PC-9 (cell line): ENCODE data around the gene SLC25A52. TPM values are rescaled to one million over a fixed set of nuclear protein-coding genes. Genes with fewer than 3 reads are reported as not detected.

Experiments used
- BruUV-seq: library from RNA; stranded (reverse); fragments of 400-500 nt; replicated peaks from 2 replicates; lab custom pipeline; 2021; lab: Mats Ljungman, UMichigan
- CTCF ChIA-PET: fragments of 300-600 bp; sonication (Branson Sonifier 250); formaldehyde crosslinking; loops from one replicate; lab custom pipeline; 2022; ENCODE audit warnings: antibody characterized with exemption; lab: Charles Lee
- POLR2A ChIA-PET: fragments of 300-600 bp; sonication (Branson Sonifier 250); formaldehyde crosslinking; loops from one replicate; lab custom pipeline; 2022; ENCODE audit warnings: antibody characterized with exemption; ENCODE audit not compliant: unreplicated experiment; lab: Charles Lee
- DNase-seq, 2 experiments: peaks; one replicate each; pipeline versions ENCODE4 v3.0.0 to v3.0.0-alpha.2; 2015 to 2022; ENCODE audit warnings: mixed read lengths in 1 of 2
- H2AFZ ChIP-seq: fragments of 200-600 bp; sonication (generic); 2 replicates; pipeline ENCODE4 v1.8.1; 2017; ENCODE audit warnings: antibody characterized with exemption
- H3F3A ChIP-seq: fragments of 200-600 bp; sonication (generic); 2 replicates; pipeline ENCODE4 v1.8.1; 2017; ENCODE audit warnings: antibody characterized with exemption, mild to moderate bottlenecking, low read depth; ENCODE audit not compliant: insufficient read depth
- H3K27ac ChIP-seq: fragments of 200-600 bp; sonication (generic); 2 replicates; pipeline ENCODE4 v1.6.1; 2016; ENCODE audit warnings: mixed run types
- H3K27me3 ChIP-seq: fragments of 200-600 bp; sonication (generic); 2 replicates; pipeline ENCODE4 v1.6.1; 2016; ENCODE audit warnings: low read depth, mixed run types; ENCODE audit not compliant: insufficient read depth
- H3K36me3 ChIP-seq: fragments of 200-600 bp; sonication (generic); 2 replicates; pipeline ENCODE4 v1.6.1; 2016; ENCODE audit warnings: low read depth, mixed run types
- H3K4me1 ChIP-seq: fragments of 200-600 bp; sonication (generic); replicated peaks from 2 replicates; pipeline ENCODE4 v1.6.1; 2016; ENCODE audit warnings: mixed run types; ENCODE audit not compliant: insufficient read depth
- H3K4me2 ChIP-seq: fragments of 200-600 bp; sonication (generic); 2 replicates; pipeline ENCODE4 v1.6.1; 2017; ENCODE audit warnings: mixed run types
- H3K4me3 ChIP-seq: fragments of 200-600 bp; sonication (generic); 2 replicates; pipeline ENCODE4 v1.6.1; 2016; ENCODE audit warnings: mixed run types
- H3K79me2 ChIP-seq: fragments of 200-600 bp; sonication (generic); 2 replicates; pipeline ENCODE4 v1.6.1; 2017; ENCODE audit warnings: low read depth, mixed run types
- H3K9me2 ChIP-seq: fragments of 200-600 bp; sonication (generic); 2 replicates; pipeline ENCODE4 v1.8.1; 2017; ENCODE audit warnings: mild to moderate bottlenecking; ENCODE audit not compliant: insufficient read depth
- H3K9me3 ChIP-seq: fragments of 200-600 bp; sonication (generic); 2 replicates; pipeline ENCODE4 v1.8.1; 2016; ENCODE audit warnings: low read depth; ENCODE audit not compliant: insufficient read depth
- H4K20me1 ChIP-seq: fragments of 200-600 bp; sonication (generic); 2 replicates; pipeline ENCODE4 v1.8.1; 2017; ENCODE audit not compliant: insufficient read depth
- EZH2 ChIP-seq: fragments of 200-600 bp; sonication (generic); IDR thresholded peaks from 2 replicates; pipeline ENCODE4 v1.8.0; 2017; ENCODE audit warnings: antibody characterized with exemption, low read depth
- intact Hi-C: fragments of 100-400 bp; cut with micrococcal nuclease; formaldehyde crosslinking; loops from one replicate; pipeline ENCODE4 v1.10.0; 2022; ENCODE audit not compliant: unreplicated experiment
- total RNA-seq: library from RNA; stranded (reverse); gene quantifications from 2 replicates; pipeline ENCODE4 v1.2.3, GENCODE V29; 2021
- TF ChIP-seq, protein P1 (sequence below): fragments of 200-600 bp; sonication (generic); conservative IDR thresholded peaks from 2 replicates; pipeline ENCODE4 v1.6.1; 2017; ENCODE audit warnings: mixed run types, antibody characterized with exemption, mild to moderate bottlenecking, moderate library complexity

Gene SLC25A52
- total RNA-seq, 1 experiment from 2014 or later = not detected

- no peaks in the 10 kb centered on the region for H3K9me3 ChIP-seq
- no peak overlapping the region for H2AFZ ChIP-seq
- CTCF ChIA-PET = no interaction called here
- H4K20me1 ChIP-seq = no peaks in the 10 kb centered on the region
- H3K4me2 ChIP-seq = no peak overlapping the region
- H3K27me3 ChIP-seq = no peaks in the 10 kb centered on the region
- H3K9me2 ChIP-seq = no peaks in the 10 kb centered on the region
- no peak for DNase-seq
- H3K4me1 ChIP-seq = no peaks in the 10 kb centered on the region
- no TSS peak for BruUV-seq
- POLR2A ChIA-PET = no interaction called here
- H3K4me3 ChIP-seq = no peak overlapping the region
- no peaks in the 10 kb centered on the region for H3K79me2 ChIP-seq
- no peaks in the 10 kb centered on the region for H3K36me3 ChIP-seq
- no peaks in the 10 kb centered on the region for H3F3A ChIP-seq
- H3K27ac ChIP-seq = no peak overlapping the region
- intact Hi-C loops = no loop called here
- TF ChIP-seq EZH2 = no peak
- TF ChIP-seq, protein P1, sequence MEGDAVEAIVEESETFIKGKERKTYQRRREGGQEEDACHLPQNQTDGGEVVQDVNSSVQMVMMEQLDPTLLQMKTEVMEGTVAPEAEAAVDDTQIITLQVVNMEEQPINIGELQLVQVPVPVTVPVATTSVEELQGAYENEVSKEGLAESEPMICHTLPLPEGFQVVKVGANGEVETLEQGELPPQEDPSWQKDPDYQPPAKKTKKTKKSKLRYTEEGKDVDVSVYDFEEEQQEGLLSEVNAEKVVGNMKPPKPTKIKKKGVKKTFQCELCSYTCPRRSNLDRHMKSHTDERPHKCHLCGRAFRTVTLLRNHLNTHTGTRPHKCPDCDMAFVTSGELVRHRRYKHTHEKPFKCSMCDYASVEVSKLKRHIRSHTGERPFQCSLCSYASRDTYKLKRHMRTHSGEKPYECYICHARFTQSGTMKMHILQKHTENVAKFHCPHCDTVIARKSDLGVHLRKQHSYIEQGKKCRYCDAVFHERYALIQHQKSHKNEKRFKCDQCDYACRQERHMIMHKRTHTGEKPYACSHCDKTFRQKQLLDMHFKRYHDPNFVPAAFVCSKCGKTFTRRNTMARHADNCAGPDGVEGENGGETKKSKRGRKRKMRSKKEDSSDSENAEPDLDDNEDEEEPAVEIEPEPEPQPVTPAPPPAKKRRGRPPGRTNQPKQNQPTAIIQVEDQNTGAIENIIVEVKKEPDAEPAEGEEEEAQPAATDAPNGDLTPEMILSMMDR = no peak
These were observed 39.1 kb downstream of the SLC25A52 start for GRCh38 chr18:31721601-31722000.

GRCh38 chr18:31720867-31721266, 39.8 kb downstream of the SLC25A52 start:
- H3K79me2 ChIP-seq = no peaks in the 10 kb centered on the region
- H3K4me3 ChIP-seq = no peak overlapping the region
- no peaks in the 10 kb centered on the region for H3K4me1 ChIP-seq
- H2AFZ ChIP-seq = no peak overlapping the region
- H3K9me3 ChIP-seq = no peaks in the 10 kb centered on the region
- no TSS peak for BruUV-seq
- POLR2A ChIA-PET = no interaction called here
- no peak for DNase-seq
- no peak overlapping the region for H3K27ac ChIP-seq
- no peaks in the 10 kb centered on the region for H3K27me3 ChIP-seq
- H3K36me3 ChIP-seq = no peaks in the 10 kb centered on the region
- no peaks in the 10 kb centered on the region for H4K20me1 ChIP-seq
- no peaks in the 10 kb centered on the region for H3F3A ChIP-seq
- H3K9me2 ChIP-seq = no peaks in the 10 kb centered on the region
- intact Hi-C loops = no loop called here
- TF ChIP-seq, protein P1 = no peak
- CTCF ChIA-PET = no interaction called here
- H3K4me2 ChIP-seq = no peak overlapping the region

DNA sequence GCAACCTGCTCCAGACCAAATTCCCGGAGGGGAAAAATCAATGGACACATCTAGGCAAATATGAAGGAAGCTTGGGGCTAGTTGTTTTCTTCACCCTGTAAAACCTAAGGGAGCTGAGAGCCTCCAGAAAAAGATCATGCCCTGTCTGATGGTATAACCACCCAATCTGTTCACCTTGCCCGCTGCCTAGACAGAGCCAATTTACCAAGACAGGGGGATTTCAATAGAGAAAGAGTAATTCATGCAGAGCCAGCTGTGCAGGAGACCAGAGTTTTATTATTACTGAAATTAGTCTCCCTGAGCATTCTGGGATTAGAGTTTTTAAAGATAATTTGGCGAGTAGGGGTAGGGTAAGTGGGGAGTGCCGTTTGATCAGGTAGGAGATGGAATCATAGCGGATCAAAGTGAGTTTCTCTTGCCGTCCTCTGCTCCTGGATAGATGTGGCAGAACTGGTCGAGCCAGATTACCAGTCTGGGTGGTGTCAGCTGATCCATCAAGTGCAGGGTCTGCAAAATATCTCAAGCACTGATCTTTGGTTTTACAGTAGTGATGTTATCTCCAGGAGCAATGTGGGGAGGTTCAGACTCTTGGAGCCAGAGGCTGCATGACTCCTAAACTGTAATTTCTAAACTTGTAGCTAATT, 41.2 kb downstream of the SLC25A52 start:
- no peaks in the 10 kb centered on the region for H3F3A ChIP-seq
- H3K27ac ChIP-seq = no peak overlapping the region
- H3K27me3 ChIP-seq = no peaks in the 10 kb centered on the region
- no peaks in the 10 kb centered on the region for H4K20me1 ChIP-seq
- CTCF ChIA-PET = no interaction called here
- H3K4me2 ChIP-seq = no peak overlapping the region
- intact Hi-C loops = no loop called here
- TF ChIP-seq, protein P1 = no peak
- TF ChIP-seq EZH2 = no peak
- no TSS peak for BruUV-seq
- H3K9me3 ChIP-seq = no peaks in the 10 kb centered on the region
- no peaks in the 10 kb centered on the region for H3K9me2 ChIP-seq
- no peak for DNase-seq
- POLR2A ChIA-PET = no interaction called here
- no peaks in the 10 kb centered on the region for H3K36me3 ChIP-seq
- no peak overlapping the region for H2AFZ ChIP-seq
- H3K4me3 ChIP-seq = no peak overlapping the region
- H3K79me2 ChIP-seq = no peaks in the 10 kb centered on the region
- no peaks in the 10 kb centered on the region for H3K4me1 ChIP-seq
